Right ventricle myocardium inferior (tissue), 1 donor: Measurements from ENCODE around the gene NACA. TPM values are rescaled to one million over a fixed set of nuclear protein-coding genes. Genes with fewer than 3 reads are reported as not detected.
"Not testable (repeated sequence)": the region's sequence is repeated elsewhere in the genome, so short reads cannot be mapped to it uniquely, and the experiment has no call there.

Experiments used
- ATAC-seq: fragments of 200-7000 bp; cut with Tn5 transposase; one replicate; pipeline ENCODE4 v1.9.1; 2020; ENCODE audit warnings: mild to moderate bottlenecking, moderate library complexity
- DNase-seq: peaks from one replicate; pipeline ENCODE4 v3.0.0; 2021; ENCODE audit errors: missing footprints
- intact Hi-C: fragments of 100-400 bp; cut with DNase I; formaldehyde crosslinking; loops from one replicate; pipeline ENCODE4 v1.11.0; 2022
- total RNA-seq: library from RNA; stranded (reverse); fragmentation: NEBNext Ultra II Directional; extraction: Animal tissue kit (Norgen Biotek cat#: 25700); gene quantifications from one replicate; pipeline ENCODE4 v1.2.1, GENCODE V29; 2021
- donor health status: DM: no; HTN: yes; CAD: no; lungs with severe emphysema.

NACA gene
- total RNA-seq, 1 donor from 2014 or later: 432 TPM

DNA sequence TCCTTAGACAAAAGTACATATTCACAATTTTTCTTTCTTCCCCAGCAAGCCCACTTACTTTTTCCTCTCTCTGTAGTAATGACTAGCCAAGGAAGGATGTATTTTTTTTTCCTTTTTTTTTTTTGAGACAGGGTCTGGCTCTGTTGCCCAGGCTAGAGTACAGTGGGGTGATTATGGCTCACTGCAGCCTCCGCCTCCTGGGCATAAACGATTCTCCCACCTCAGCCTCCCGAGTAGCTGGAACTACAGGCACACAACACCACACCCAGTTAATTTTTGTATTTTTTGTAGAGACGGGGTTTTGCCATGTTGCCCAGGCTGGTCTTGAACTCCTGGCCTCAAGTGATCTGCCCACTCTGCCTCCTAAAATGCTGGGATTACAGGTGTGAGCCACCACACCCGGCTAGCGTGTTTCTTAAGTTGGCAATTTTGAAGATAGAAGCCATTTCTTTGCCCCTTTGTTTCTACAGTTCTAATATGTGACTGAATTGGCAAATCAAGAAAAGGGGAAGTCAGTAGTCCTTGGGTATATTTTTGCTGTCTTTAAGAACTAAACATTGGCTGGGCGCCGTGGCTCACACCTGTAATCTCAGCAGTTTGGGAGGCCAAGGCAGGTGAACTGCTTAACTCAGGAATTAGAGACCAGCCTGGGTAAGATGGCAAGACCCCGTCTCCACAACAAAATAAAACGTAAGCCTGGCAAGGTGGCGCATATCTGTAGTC, 3.2 kb upstream of the NACA start:
- DNase-seq (no peak), ATAC-seq (no peak)
- intact Hi-C loops: no loop called here

DNA sequence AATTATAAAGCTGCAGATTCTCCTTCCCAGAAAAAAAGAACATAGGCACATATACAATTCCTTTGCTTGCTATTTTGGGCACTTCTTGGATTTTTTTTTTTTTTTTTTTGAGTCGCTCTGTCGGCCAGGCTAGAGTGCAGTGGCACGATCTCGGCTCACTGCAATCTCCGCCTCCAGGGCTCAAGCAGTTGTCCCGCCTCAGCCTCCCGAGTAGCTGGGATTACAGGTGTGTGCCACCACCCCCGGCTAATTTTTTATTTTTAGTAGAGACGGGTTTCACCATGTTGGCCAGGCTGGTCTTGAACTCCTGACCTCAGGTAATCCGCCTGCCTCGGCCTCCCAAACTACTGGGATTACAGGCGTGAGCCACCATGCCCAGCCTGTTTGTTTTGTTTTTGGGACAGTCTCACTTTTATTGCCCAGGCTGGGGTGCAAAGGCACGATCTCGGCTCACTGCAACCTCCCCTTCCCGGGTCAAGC, 1.1 kb upstream of the NACA start:
- DNase-seq, ATAC-seq, intact Hi-C loops: not testable (repeated sequence)

DNA sequence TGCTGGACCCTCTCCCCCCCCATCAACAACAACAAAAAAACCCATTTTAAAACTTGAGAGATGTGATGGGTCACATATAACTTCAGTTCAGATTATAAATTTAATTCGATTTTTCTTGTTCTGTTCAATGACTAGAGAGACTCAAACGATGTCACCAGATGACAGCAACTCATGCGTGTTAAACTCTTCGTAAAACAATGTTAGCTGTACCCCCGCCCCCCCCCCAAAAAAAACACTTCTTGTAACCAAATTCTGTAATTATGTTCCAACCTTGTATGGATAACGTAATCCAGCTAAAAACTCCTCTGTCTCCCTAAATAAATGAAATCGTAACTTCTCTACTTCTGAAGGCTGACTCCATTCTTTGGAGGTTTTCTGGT, 614 bp upstream of the NACA start:
- intact Hi-C loops: loop anchor here (1.0 to 2.0 kb wide), 3 partner anchors 37 to 89 kb away; partner anchors contain the start of genes ATP5F1B and PTGES3
- DNase-seq (no peak), ATAC-seq (no peak)

DNA sequence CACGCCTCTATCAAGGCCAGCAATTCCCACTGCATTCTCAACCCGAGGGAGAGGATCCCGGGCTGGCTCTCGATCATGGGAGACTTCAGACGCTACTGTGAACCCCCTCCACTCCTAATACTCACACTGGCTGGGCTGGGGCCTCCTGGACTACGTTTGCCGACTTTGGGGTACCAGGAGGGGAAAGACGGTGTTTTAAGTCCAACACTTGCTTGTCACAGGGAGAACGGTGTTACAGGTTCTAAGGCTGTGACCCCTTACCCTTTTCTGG, 463 bp downstream of the NACA start:
- intact Hi-C loops: loop anchor here (2.0 kb wide), 2 partner anchors 36 to 88 kb away; partner anchors contain the start of gene PTGES3
- ATAC-seq (peak; percentile 8), DNase-seq (no peak)

DNA sequence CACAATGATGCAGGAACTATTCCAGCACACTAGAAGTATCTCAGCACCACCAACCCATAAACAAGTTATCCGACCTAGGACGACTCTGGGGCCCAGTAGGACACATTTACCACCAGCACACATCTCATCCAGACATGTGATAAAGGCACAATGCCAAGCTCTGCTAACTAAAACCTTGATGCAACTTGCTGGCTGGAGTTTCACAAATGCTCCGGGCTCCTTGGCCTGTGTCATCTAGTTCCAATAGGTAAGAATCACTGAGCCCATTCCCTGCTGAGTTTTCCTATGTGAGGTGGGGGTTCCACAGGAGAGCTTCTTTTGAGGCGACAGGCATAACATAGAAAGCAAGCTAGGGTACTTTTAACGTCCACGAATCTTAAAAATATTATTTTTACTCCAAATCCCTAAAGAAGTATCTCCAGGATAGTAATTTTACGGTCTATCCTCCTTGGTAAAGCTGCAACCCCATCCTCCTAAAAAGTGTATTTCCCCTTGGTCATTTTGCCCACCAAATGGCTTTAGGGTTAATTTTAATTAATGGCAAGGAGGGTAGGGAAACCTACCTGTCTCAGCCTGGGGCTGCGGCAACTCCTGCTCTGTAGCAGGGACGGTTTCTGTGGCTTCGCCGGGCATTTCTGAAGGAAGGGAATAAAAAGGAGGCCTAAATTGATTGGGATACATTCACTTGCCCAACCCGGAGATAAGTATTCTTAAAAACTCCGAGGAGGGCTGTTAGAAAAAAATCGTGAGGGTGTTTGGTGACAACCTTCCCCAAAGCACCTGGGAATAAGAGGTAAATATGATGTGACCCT, 1.0 kb downstream of the NACA start:
- ATAC-seq (peak; percentile 49), DNase-seq (no peak)
- intact Hi-C loops: loop anchor here (2.0 kb wide), 2 partner anchors 35 to 87 kb away; partner anchors contain the start of gene PTGES3

DNA sequence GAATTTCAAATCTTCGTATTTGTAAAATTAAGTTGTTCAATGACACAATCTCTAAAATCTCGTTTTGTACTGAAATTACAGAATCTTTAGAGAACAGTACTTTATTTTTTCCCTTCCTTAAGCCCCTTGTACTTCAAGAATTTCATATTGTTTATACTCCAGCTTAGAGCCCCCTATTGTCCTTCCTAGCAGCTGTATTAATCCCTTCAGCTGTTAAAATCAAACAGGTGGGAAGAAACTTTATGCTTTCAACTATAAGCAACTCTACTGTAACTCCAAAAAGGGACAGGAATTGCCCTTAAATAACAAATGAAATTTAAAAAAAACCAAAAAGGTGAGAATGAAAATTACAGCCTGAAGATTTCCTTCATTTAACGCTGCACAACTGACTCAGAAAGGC, 1.7 kb downstream of the NACA start:
- DNase-seq: no peak
- intact Hi-C loops: no loop called here
- no peak for ATAC-seq

DNA sequence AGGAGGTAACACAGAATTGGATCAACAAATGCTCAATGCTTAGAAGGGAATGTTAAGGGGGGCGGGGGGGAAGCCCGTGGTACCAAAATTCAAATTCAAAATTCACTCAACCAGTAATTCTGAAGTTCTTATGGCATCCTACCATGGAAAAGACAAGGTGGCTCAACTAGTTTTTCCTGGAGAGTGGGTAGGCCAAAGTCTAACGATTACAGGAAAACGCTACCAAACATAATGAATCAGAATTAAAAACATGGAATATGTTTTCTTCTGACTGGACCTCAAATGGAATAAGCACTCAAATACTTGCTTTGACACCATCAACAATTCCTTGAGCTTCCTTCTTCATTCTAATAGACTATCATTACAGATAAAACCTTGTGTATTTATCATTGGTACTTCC, 2.3 kb downstream of the NACA start:
- intact Hi-C loops: no loop called here
- DNase-seq (no peak), ATAC-seq (no peak)

DNA sequence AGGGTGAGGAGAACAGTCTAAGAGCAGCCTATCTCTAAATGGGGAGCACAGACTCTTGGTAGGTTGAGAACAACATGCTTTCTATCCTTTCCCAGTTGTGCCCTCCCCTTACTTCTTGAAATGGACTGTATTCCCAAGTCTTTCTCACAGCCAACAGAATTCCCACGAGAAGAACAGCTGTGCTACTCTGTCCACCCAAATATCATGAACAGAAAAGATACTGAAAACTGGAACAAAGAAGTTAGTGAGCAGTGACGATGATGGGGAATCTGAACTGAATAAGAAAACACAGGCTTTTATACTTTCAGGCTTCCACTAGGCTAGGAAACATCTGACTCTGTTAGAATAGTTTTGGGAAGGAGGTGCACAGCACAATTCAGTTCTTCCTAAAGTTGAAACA, 3.4 kb downstream of the NACA start:
- intact Hi-C loops: no loop called here
- no peak for DNase-seq
- no peak for ATAC-seq

DNA sequence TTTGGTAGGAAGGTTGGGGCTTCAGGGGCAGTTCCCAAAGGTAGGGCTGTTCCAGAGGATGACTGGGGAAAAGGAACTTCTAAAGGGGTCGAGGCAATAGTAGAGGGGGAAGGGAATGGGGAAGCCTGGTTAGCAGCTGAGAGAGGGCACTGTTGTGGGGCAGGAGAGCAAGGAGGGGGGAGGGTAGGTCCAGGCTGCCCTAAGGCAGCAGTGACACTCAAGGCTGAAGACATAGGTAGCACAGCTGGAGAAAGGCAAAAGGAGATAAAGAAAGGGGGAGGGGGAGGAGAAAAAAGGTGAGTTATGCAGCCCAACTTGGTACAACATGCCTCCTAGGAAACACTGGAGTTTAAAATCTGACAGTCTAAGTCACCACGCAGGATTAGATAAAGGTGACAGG, 3.9 kb downstream of the NACA start:
- ATAC-seq: no peak
- intact Hi-C loops: no loop called here

DNA sequence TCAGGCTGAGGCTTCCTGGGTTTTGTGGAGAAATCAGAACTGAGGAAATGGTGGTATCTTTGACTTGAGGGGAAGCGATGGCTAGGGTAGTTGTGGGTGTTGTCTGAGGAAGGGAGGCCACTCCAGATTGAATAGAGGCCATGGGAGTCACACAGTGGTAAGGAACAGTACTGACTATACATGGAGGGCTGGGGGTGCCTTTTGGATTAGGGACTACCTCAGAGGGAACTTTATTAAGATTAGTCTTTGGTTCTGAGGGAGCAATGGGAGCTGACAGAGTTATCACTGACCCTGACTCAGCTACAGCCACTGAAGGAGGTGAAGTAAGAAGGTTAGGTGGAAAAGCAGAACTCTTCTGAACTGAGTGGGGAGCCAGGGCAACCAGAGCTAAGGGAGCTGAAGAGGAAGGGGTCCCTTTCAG, 4.4 kb downstream of the NACA start:
- ATAC-seq (no peak), DNase-seq (no peak)
- intact Hi-C loops: no loop called here

More for the DNA sequence above, 3.9 kb downstream of the NACA start:
- DNase-seq: no peak

DNA sequence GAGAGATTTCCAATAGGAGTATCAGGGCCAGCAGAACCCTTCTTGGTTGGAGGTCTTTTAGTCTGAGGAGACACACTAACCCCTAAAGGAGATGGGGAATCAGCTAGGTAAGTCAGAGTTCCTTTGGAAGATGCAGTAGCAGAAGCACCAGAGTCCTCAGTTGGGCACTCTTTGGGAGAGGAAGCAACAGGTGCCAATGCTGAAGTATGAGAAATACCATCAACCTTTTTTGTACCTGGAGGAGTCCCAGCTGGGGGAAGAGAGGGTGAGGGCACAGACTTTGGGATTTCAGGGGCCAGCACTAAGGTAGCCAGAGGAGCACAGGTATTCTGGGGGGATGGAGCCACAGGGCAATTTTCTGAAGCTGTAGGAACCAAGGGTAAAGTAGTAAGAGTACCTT, 6.0 kb downstream of the NACA start:
- intact Hi-C loops: no loop called here
- DNase-seq: no peak
- no peak for ATAC-seq

DNA sequence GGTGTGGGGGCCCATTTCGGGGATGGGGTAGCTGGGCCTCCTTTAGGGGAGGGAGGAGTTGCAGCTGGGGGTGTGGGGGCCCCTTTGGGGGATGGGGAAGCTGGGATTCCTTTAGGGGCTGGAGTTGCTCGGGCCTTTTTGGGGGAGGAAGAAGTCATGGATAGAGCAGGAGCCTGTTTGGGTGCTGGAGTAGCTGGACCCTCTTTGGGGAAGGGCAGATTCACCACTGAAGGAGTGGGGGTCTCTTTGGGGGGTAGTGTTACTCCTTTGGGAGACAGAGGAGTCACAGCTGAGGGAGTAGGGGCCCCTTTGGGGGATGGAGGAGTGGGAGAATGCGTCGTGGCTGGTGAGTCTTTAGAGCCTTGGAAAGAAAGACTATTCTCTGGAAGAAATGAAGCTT, 6.5 kb downstream of the NACA start:
- no peak for ATAC-seq
- intact Hi-C loops: no loop called here
- DNase-seq: no peak

DNA sequence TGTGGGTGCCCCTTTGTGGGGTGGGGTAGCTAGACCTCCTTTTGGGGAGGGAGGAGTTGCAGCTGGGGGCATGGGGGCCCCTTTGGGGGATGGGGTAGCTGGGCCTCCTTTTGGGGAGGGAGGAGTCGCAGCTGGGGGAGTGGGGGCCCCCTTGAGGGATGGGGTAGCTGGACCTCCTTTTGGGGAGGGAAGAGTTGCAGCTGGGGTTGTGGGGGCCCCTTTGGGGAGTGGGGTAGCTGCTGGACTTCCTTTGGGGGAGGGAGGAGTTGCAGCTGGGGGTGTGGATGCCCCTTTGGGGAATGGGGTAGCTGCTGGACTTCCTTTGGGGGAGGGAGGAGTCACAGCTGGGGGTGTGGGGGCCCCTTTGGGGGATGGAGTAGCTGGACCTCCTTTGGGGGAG, 7.0 kb downstream of the NACA start:
- DNase-seq (no peak), ATAC-seq (no peak)
- intact Hi-C loops: no loop called here

DNA sequence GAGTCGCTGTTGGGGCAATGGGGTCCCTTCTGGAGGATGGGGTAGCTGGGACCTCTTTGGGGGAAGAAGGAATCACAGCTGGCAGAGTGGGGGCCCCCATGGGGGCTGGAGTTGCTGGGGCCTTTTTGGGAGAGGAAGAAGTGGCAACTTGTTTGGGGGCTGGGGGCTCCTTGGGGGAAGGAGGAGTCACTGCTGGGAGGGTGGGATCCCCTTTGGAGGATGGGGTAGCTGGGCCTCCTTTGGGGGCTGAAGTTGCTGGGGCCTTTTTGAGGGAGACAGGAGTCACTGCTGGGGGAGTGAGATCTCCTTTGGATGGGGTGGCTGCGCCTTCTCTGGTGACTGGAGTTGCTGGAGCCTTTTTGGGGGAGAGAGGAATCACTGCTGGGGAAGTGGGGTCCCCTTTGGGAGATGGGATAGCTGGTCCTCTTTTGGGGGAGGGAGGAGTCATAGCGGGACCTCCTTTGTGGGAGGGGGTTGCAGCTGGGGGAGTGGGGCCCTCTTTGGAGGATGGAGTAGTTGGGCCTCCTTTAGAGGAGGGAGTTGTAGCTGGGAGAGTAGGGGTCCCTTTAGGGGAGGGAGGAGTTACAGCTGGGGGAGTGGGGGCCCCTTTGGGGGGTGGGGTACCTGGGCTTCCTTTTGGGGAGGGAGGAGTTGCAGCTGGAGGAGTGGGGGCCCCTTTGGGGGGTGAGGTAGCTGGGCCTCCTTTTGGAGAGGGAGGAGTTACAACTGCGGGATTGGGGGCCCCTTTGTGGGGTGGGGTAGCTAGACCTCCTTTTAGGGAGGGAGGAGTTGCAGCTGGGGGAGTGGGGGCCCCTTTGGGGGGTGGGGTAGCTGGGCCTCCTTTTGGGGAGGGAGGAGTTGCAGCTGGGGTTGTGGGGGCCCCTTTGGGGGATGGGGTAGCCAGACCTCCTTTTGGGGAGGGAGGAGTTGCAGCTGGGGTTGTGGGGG, 7.9 kb downstream of the NACA start:
- no peak for DNase-seq
- intact Hi-C loops: no loop called here

DNA sequence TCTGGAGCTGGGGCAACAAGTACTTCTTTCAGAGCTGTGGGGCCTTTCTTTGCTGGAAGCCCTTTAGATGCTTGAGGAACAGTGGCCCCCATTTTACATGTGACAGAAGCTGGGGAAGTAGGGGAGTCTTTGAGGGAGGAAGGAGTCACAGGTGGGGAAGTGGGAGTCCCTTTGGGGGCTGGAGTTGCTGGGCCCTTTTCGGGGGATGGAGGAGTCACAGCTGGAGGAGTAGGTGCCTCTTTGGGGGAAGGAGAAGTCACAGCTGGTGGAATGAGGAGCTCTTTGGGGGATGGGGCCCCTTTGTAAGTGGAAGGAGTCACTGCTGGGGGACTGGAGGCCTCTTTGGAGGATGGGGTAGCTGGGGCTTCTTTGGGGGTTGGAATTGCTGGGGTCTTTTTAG, 8.6 kb downstream of the NACA start:
- intact Hi-C loops: no loop called here
- ATAC-seq: no peak
- DNase-seq: no peak

More for the DNA sequence above, 7.9 kb downstream of the NACA start:
- no peak for ATAC-seq

DNA sequence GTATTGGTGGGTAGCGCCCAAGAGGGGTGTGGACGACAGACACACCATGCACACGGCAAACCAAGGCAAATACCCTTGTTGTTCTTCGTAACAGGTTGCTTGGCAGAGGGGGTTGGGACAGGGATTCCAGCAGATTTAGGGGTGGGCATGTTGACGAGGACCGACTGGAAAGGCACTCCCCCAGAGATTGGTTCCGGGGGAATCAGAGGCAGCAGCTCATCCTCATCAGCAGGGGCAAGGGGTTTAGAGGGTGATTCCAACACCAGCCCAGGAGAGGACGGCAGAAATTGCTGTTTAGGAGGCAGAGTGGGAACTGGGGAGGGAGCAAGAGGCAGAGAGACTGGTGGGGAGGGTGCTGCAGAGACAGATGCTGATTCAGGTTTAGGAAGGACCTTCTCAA, 9.3 kb downstream of the NACA start:
- DNase-seq: no peak
- intact Hi-C loops: no loop called here
- no peak for ATAC-seq

DNA sequence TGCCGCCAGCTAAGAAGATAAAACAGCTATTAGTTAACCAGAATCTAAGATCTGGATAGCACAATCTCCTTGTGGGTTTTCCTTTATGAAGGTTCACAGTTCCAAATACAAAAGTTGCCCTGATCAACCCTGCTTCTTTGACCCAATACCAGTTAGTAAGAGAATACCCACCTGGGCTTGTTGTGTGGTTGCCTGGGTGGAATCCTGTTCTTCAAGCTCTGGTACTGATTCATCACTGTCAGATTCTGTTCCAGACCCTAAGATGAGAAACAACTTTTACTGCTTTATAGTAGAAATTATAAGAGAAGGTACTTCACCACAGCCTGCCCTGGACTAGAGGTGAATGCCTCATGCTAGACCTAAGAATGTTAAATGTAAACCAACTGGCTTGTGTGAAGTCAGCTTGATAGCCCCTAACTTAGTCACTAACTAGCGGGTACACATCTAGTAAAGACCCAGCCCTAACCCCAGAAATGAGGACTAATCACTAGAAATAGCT, 10.6 kb downstream of the NACA start:
- ATAC-seq (no peak), DNase-seq (no peak)
- intact Hi-C loops: no loop called here

DNA sequence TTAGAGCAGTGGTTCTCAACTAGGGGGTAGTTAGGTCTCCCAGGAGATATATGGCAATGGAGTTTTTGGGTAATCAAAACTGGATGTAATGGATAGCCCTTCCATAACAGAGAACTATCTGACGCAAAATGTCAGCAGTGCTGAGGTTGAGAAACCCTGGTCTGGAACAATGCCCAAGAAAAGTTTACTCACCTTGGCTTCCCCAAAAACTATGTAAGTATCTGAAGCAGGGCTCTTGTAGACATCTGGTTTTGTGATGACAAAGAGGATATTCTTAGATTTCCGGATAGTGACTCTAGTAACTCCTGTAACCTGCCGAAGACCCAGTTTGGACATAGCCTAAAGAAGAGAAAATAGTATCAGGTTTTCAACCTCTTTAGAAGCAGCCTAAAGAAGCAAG, 11.8 kb downstream of the NACA start:
- intact Hi-C loops: no loop called here
- no peak for ATAC-seq
- DNase-seq: no peak

DNA sequence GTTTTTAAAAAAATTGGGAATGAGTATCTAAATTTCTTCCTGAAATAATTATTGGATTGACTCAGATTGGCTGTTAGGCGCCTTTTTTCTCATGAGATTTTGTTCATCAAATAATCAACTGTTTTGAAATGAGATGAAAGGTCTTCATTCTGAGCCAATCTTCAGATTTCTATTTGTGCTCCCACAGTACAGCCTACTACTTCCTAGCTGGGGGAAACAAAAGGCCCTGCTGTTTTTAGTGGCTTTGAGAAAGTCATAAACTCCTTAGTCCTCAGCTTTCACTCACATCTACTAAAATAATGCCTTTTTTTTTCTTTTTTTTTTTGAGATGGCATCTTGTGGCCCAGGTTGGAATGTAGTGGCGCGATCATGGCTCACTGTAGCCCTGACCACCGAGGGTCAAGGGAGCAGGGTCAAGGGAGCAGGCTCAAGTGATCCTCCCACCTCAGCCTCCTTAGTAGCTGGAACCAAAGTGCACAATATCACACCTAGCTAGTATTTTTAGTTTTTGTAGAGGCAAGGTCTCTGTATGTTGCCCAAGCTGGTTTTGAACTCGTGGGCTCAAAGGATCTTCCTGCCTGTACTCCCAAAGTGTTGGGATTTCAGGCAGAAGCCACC, 15.2 kb downstream of the NACA start:
- DNase-seq (no peak), ATAC-seq (no peak)
- intact Hi-C loops: no loop called here
